HL-60 (cell line): ENCODE results near the gene DIP2B.

Source experiments
- DNase-seq, 2 experiments: peaks; one replicate each; pipeline ENCODE4 v3.0.0-alpha.2; 2010 to 2020; ENCODE audit warnings: low read depth in 1 of 2, low spot score in 1 of 2
- H3K27ac ChIP-seq: fragments of 250-450 bp; sonication (Bioruptor Pico); replicated peaks from 2 replicates; pipeline ENCODE4 v1.5.1; 2020; ENCODE audit warnings: mild to moderate bottlenecking, moderate library complexity
- H3K27me3 ChIP-seq: fragments of 250-450 bp; sonication (Bioruptor Pico); 2 replicates; pipeline ENCODE4 v1.5.1; 2021; ENCODE audit warnings: mild to moderate bottlenecking, moderate library complexity; ENCODE audit not compliant: insufficient read depth, poor library complexity, severe bottlenecking
- H3K4me3 ChIP-seq: replicated peaks from 2 replicates; pipeline ENCODE4 v1.5.1; 2011; ENCODE audit warnings: mild to moderate bottlenecking, control low read depth, low read length; ENCODE audit not compliant: insufficient read depth
- GABPA ChIP-seq: IDR thresholded peaks from 2 replicates; pipeline ENCODE4 v1.6.1; 2012; ENCODE audit warnings: low read depth
- POLR2AphosphoS5 ChIP-seq: IDR thresholded peaks from 2 replicates; pipeline ENCODE4 v1.6.1; 2012; ENCODE audit warnings: low read depth
- SPI1 ChIP-seq: IDR thresholded peaks from 2 replicates; pipeline ENCODE4 v1.6.1; 2012; ENCODE audit warnings: low read depth, mild to moderate bottlenecking, borderline replicate concordance
- TF ChIP-seq, protein P1 (sequence below): IDR thresholded peaks from 2 replicates; pipeline ENCODE4 v1.6.1; 2012; ENCODE audit warnings: low read depth; ENCODE audit not compliant: insufficient replicate concordance
- TF ChIP-seq, protein P2 (sequence below): IDR thresholded peaks from one replicate; pipeline ENCODE4 v1.5.1; 2011; ENCODE audit warnings: low read length, control low read depth, inconsistent platforms; ENCODE audit not compliant: insufficient read depth

DIP2B gene

DNA sequence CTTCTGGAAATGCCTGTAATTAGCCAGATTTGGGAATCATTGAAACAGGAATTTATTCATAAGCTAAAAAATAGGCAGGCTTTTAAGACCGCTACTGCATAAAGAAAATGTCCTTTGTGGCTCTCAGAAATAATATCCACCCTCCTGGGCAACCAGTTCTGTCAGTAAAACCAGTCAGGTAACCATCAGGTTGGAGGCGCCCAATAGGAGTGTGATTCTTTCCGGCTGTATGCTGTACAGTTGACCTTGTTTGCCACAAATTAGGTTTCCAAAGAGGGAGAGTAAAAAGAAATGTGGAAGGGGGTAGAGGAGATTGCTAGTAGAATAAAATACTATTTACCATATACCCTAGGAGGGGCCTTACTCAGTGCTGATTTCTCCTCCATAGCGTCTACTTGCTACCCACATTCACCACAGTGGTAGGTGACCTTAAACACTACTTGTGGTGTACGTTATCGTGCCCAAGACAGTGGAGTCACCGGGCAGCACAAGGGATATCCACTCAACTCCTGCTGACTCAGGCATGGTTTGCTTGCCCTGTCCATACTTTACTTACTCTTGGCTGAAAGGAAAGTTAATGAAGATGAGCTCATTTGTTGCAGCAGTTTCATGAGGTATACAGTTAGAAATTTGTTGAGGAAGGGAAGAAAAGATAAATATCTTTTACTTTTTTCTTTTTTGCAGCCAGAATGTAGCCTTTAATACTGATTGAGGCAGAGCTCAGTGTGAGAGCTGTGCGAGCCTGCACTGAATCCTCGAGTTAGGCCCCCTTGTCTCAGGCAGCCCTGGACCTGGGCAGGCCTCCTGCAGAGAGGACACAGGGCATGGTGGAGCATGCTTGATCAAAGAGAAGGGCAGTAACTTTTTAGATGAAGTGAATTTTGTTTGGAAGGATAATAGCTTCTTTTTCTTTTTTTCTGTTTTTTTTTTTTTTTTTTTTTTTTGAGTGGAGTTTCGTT is 76.7 kb downstream of the DIP2B start:
- Histone ChIP-seq H3K27me3 (no peaks in the 10 kb centered on the region), H3K4me3 (no peak overlapping the region), H3K27ac (no peak overlapping the region)
- no peak for DNase-seq
- TF ChIP-seq POLR2AphosphoS5 = no peak
- no peak for TF ChIP-seq GABPA
- TF ChIP-seq SPI1 = no peak
- TF ChIP-seq, protein P1, sequence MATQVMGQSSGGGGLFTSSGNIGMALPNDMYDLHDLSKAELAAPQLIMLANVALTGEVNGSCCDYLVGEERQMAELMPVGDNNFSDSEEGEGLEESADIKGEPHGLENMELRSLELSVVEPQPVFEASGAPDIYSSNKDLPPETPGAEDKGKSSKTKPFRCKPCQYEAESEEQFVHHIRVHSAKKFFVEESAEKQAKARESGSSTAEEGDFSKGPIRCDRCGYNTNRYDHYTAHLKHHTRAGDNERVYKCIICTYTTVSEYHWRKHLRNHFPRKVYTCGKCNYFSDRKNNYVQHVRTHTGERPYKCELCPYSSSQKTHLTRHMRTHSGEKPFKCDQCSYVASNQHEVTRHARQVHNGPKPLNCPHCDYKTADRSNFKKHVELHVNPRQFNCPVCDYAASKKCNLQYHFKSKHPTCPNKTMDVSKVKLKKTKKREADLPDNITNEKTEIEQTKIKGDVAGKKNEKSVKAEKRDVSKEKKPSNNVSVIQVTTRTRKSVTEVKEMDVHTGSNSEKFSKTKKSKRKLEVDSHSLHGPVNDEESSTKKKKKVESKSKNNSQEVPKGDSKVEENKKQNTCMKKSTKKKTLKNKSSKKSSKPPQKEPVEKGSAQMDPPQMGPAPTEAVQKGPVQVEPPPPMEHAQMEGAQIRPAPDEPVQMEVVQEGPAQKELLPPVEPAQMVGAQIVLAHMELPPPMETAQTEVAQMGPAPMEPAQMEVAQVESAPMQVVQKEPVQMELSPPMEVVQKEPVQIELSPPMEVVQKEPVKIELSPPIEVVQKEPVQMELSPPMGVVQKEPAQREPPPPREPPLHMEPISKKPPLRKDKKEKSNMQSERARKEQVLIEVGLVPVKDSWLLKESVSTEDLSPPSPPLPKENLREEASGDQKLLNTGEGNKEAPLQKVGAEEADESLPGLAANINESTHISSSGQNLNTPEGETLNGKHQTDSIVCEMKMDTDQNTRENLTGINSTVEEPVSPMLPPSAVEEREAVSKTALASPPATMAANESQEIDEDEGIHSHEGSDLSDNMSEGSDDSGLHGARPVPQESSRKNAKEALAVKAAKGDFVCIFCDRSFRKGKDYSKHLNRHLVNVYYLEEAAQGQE = no peak
- TF ChIP-seq, protein P2, sequence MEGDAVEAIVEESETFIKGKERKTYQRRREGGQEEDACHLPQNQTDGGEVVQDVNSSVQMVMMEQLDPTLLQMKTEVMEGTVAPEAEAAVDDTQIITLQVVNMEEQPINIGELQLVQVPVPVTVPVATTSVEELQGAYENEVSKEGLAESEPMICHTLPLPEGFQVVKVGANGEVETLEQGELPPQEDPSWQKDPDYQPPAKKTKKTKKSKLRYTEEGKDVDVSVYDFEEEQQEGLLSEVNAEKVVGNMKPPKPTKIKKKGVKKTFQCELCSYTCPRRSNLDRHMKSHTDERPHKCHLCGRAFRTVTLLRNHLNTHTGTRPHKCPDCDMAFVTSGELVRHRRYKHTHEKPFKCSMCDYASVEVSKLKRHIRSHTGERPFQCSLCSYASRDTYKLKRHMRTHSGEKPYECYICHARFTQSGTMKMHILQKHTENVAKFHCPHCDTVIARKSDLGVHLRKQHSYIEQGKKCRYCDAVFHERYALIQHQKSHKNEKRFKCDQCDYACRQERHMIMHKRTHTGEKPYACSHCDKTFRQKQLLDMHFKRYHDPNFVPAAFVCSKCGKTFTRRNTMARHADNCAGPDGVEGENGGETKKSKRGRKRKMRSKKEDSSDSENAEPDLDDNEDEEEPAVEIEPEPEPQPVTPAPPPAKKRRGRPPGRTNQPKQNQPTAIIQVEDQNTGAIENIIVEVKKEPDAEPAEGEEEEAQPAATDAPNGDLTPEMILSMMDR = no peak

DNA sequence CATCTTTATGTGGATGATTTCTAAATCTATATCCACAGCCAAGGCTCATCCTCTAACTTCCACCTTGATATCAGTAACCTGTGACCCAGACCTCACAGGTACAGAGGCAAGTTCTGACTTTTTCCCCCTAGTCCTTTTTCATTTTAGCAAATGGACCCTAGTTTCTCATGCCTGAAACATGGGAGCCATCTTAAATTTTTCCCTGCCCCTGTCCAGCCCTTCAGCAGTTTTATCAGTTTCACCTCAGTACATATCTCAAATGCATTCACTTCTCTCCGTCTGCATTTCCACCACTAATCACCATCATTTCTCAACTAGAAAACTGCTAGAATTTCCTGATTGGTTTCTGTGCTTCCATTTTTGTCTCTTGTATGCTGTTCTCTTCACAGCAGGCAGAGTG is 79.3 kb downstream of the DIP2B start:
- no peak for DNase-seq
- Histone ChIP-seq H3K27ac (no peak overlapping the region), H3K4me3 (no peak overlapping the region), H3K27me3 (no peaks in the 10 kb centered on the region)
- TF ChIP-seq GABPA (no peak), SPI1 (no peak), POLR2AphosphoS5 (no peak)
- TF ChIP-seq, protein P2 = no peak
- TF ChIP-seq, protein P1 = peak; percentile 69

DNA sequence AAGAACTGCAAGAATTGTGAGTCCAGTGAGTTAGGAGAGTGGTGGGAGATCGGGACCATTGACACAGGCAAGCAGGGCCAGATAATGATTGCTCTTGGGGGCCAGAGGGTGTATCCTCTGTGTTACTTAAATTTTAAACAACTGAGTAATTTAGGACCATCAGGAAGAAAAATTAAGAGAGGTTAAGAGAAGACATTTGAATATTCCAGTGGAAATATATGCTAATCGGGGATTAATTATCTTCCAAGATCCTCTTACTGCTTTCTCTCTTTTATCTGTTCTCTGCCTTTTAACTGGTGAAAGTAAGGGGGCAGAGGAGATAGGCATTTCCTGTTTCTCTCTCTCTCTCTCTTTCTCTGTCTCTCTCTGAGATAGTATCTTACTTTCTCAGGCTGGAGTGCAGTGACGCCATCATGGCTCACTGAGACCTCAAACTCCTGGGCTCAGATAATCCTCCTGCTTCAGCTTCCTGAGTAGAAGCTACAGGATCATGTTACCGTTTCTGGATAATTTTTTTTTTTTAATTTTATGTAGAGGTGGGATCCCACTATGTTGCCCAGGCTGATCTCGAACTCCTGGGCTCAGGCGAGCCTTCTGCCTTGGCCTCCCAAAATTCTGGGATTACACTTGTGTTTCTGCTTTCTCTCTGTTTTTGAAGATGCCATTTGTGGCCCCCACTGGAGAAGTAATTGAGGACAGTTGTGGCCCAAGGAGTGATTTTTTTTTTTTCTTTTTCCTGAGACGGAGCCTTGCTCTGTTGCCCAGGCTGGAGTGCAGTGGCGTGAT is 85.1 kb downstream of the DIP2B start:
- H3K27me3 ChIP-seq = no peaks in the 10 kb centered on the region
- H3K4me3 ChIP-seq = no peak overlapping the region
- no peak for DNase-seq
- TF ChIP-seq, protein P2 = no peak
- no peak for TF ChIP-seq POLR2AphosphoS5
- TF ChIP-seq GABPA = no peak
- TF ChIP-seq SPI1 = no peak
- TF ChIP-seq, protein P1 = no peak
- 0 out of 2 replicates have a peak overlapping the region, but pooled peaks have one; percentile 21 for H3K27ac ChIP-seq
